ENCODE data around the gene KIRREL1.

The KIRREL1 gene

DNA sequence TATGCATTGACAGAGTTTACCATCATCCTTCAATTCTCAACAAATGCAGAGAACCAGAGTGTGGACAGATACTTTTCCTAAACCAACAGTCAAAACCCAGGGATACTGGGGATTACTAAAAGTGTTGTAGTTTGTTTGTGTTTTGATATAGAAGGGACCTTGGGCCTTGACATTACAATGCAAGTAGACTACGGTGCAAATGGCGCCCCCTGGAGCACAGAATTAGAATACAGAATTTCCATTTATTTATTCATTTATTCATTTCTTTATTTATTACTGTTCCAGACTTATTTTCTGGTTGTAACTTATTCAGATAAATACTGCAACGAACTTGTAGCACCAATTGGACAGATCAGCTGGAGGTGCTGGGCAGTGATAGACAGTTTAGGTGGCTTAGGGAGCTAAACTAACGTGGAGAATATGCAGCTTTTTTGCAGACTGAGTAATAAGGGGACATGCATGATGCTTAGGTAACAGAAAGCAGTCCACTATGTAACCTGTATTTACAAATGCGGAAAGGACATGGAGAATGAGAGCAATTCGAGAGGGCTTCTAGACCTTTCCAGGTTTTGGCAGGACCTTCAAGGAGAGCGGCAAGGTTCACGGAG lies 42.6 kb downstream of the KIRREL1 start:
- DNase-seq (ENCODE audit: low spot score), result no peak

DNA sequence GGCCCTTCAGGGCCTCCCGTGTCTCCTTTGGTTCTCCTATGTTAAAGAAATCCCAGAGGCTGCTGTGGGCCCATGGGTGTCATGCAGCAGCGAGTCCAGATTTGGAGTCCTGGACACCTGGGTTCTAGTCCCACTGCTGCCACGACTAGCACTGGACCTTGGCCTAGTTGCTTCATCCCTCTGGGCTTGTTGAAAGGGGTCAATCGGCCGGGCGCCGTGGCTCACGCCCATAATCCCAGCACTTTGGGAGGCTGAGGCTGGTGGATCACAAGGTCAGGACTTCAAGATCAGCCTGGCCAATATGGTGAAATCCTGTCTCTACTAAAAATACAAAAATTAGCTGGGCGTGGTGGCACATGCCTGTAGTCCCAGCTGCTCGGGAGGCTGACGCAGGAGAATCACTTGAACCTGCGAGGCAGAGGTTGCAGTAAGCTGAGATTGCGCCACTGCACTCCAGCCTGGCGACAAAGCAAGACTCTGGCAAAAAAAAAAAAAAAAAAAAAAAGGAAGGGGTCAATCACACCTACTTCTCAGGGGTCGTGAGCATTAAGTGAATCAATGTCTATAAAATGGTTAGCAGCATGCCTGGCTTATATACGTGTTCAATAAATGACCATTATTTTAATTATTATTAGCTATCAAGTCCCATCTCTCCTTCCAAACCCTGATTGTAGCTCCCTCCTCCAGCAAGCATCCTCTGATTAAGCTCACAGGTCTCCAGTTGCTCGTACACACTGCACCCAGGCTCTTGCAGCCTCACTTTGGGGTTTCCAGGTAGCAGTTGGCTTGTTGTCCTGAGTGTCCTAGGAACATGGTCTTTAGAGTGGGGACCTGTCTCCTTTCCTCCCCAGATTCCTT lies 43.8 kb downstream of the KIRREL1 start:
- DNase-seq (ENCODE audit: low spot score), result no peak

DNA sequence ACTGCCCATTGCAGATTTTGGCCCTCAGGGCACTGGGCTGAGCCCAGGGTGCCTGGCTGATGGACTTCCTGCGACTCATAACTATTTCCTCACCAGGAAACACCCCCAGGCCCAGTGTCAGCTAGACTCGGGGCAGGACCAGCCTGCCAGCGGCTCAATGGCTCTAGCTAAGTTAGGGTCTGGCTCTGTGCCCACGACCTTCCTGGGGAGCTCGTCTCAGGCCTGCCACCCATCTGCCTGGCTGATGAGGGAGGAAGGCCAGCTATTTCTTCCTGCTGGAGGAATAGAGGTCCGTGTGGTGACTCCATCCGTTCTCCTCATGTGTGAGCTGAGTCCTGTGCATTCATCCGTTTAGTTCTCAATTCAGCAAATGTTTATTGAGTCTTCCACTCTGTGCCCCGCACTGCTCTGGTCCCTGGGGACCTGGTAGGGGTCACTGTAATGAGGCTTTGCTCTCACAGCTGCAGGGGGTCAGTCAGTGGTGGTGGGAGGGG lies 44.5 kb downstream of the KIRREL1 start:
- no peak for DNase-seq (ENCODE audit: low spot score)

DNA sequence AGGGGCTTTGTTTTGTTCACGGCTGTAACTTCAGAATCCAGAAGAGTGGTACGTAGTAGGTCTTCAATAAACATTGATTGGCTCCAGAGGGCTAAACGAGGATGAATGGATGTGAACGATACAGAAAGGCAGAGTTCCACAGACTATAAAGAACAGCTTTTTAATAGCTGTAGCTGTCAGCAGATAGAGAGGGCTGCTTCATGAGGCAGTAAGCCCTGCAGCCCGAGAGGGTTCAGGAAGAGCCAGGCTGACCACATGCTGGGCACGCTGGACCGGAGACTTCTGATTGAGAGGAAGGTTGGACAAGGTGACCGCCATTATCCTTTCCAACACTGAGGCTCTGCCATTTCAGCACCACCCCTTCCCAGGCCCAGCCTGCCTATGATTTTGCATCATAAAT lies 45.3 kb downstream of the KIRREL1 start:
- no peak for DNase-seq (ENCODE audit: low spot score)

DNA sequence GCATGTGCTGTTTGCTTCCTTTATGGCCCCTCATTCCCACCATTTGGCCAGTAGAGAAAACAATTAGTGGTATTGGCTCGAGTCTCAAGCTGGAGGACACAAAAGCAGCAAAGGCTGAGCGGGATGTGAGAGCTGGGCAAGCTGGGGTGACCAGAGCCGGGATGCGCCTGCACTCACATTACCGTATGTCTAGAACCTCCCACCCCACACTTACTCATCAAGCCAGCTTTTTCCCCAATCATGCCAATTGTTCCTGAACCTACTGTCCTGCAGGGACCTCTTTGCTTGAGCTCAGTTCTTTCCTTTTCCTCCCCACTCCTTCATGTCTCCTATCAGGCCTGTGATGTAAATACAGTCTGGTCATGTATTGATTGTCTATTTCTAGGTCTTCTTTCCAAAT lies 45.9 kb downstream of the KIRREL1 start:
- DNase-seq (ENCODE audit: low spot score), result no peak

DNA sequence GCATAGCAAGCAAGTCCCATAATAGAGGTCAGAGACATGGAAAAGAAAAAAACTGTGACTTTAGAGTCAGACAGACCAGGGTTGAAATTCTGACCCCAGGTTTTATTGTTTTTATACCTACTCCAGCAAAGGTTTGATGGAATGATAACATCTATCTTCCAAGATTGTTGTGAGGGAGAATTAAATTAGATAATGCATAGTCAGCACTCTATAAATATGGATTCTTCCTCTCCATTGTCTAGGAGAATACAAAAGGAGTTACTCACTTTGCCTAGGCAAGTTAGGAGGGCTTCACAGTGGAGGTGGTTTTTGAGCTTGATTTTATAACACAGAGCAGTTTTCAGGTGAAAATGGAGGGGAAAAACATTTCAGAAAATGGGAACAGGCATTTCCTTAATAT lies 46.9 kb downstream of the KIRREL1 start:
- no peak for DNase-seq (ENCODE audit: low spot score)

DNA sequence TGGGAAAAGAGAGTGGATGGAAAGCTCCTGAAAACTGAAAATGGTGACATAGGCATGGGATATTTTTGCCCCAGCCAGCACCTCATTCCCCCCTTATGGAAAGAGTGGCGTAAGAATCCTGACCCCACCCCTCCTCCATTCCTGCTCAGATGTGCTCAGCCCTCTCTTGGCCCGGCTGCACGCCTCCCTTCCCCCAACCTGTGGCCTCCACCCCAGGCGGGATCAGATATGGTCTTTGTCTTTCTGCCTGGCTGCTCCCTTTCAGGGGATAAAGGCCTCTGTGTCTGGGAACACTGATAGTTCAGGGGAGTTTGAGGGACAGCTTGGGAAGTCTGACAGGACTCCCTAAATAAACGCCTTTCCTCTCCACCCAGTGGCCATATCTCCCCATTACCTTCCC lies 49.8 kb downstream of the KIRREL1 start:
- DNase-seq (ENCODE audit: low spot score), result no peak

DNA sequence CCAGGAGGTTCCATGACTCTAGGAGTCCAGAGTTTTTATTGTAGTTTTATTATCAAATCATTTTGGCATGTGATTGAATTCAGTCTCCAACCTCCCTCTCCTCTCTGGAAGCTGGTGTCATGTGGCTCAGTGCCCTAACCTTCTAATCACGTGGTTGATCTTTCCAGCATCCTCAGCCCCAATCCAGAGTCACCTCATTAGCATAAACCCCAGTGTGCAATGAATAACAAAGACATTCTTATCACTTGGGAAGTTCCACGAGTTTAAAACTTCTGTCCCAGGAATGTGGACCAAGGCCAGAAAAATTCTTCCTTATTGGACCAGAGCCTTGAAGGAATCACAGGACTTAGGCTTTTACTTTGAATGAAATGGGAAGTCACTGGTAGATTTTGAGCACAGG lies 52.2 kb downstream of the KIRREL1 start:
- DNase-seq (ENCODE audit: low spot score), result peak; percentile 76

DNA sequence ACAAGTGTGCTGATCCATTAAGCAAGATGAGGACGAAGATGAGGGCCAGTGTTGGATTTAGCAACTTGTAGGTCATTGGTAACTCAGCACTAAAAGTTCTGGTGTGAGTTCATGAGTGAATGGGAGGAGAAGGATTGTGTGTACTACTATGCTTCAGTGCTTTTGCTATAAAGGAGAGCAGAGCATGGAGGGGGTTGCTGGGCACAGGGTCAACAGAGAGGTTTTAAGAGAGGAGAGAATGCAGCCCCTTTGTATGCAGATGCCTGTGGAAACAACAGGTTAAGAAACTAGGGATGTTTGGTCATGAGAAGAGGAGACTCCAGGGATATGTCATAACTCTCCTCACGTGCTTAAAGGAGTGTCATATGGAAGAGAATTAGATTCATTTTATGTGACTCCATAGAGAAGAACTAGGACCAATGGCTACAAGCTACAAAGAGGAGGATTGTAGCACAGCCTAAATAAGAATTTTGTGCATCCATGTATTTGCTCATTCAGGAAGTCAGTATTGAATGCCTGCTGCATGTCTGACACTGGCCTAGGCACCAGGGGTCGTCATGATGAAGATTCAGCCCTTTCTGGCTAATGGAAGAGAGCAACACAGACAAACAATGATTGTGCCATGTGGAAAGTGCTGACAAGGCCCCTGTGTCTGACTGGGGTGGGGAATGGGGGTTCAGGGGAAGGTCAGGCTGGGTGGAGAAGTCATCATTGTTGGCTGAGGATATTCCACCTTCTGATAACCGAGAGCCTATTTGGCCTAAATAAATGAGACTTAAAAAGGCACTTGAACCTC lies 53.5 kb downstream of the KIRREL1 start:
- no peak for DNase-seq (ENCODE audit: low spot score)

DNA sequence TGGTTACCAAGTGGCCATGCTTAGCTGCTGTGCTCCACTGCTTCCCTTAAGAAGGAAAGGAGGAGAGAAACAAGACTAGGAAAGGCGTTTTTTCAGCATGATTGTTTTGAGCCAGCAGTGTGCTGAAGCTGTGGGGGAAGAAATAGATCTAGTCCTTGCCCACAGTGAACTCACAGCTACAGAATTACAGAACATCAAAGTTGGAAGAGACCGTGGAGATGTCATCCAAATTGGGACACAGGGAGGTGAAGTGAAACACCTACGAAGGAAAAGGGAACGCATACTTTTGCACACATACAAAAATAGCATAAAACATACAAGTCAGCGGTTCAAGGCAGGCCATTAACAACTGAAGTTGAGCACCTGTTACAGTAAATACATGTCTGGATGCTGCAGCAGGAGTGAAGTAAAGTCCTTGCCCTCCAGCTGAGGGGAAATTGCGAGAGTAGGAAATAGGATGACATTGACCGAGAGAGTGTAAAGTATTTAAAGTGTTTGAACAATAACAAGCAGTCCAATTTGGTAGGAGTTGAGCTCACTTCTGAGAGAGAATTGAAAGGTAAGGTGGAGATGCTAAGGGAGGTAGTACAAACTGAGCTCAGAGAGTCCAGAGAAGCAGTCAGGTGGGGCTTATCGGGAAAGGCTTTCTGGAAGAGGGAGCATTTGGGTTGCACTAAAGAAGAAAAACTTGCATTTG lies 55.1 kb downstream of the KIRREL1 start:
- DNase-seq (ENCODE audit: low spot score), result no peak

DNA sequence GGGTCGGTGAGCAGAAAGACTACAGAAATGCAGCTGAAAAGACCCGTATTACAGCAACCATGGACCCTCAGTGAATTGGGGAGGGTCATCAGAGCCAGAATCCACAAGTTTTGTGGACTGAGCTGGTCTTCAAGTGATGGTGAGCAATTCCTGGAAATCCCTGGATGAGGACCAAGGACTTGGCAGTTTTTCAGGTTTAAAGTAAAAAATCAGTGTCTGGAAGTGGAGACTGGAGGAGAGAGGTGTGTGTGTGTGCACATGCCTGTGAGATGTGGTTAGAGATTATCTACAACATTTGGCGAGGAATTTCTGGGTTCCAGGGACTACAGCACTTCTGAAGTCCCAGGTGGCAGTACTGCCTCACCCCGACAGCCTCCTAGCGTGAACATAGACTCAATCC lies 56.4 kb downstream of the KIRREL1 start:
- no peak for DNase-seq (ENCODE audit: low spot score)

DNA sequence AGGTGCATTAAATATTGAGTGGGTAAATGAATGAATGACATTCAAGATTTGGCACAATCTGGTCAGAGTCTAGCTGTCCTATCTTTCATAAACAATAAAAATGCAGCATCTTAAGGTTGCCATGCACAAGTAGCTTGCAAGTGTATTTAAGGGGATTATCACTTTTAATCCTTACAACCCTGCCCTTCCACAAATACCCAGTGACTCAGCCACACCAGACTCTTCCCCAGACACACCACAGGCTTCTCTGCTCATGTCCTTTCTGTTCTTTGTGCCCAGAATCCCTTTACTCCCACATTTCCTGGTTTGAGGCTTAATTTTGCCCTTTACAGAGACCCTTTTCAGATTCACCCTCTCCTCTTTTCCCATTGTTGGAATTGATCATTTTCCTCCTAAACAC lies 59.8 kb downstream of the KIRREL1 start:
- DNase-seq (ENCODE audit: low spot score), result no peak

DNA sequence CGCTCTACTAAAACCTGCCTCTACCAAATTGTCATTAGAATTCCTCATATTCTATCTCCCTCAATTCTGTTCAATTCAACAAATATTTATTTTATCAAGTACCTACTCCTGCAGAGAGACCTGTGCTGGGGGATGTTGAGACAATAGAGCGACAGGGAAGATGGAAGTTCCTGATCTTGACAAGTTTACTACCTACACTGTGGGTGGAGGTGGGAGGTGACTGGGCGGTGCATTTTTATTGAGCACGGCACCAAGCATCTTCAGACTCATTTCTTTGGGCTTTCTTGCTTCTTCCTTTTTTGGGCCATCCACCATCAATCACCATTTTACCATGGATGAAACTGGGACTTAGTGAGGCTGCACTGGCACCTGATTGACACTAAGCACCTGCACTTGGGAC lies 61.3 kb downstream of the KIRREL1 start:
- DNase-seq (ENCODE audit: low spot score), result no peak

DNA sequence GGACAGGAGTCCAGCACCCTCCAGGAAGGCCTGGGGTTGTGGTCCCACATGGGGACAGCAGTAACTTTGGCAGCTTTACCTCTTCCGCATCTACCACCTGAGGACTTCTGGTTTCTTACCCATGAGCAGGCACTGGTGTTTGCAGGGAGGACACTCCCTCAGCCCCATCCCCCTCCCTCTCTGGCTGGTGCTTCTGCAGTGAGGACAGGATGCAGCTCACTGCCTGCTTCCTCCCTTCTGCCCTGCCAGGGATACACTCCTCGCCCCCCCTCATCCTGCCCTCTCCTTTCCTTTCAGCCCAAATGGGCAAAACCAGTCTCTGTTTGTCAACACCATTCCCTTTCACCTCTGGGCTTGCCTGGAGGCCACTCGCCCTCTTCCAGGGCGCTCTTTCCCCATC lies 62.4 kb downstream of the KIRREL1 start:
- no peak for DNase-seq (ENCODE audit: low spot score)

DNA sequence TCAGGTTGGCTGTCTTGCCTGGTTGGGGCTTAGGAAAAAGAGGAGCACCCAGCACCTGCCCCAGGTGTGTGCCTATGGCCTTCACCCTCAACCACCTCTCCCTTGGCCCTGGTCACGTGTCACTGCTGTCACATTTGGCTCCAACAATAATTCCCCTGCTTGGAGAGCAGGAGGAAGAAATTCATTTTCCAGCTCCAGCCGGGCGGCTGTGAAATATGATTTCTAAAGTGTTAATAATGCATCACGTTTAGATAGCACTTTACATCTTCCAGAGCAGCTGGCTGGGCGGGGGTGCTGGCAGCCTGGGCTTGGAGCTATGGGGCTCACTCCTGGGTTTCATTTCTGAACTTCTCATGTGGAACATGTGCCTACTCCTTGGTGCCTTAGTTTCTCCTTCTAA lies 63.1 kb downstream of the KIRREL1 start:
- no peak for DNase-seq (ENCODE audit: low spot score)

DNA sequence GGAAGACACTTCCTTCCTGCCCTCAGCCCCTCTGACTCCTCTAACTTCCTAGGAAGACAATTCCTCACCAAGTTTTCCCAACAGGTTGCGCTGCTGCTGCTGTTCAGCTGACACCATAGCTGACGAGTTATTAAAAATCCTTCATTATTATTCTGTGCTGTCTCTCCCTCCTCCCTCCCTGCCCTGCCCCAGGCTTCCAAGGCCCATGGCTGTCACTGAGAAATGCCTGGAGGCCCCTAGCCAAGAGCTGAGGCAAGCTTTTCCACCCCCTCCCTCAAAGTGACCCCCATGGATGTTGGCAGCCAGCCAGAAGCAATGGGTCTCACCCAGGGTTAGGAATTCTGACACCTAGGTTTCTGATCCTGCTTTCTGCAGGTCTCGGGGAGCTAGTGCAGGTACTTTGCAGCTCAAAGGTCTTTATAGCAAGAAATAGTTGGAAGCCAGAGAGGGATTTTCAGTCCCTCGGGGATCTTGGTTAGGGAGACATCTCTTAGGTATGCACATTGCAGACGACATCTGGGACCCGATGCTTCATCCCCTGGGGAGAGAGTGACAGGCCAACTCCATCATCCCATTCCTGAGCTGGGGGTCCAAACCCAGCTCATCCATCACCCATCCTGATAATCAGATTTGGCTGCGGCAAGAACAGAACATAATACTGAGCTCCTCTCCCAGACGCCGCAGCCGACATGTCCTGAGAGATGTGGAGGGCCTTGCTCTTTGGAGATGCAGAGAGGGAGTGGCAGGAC lies 65.0 kb downstream of the KIRREL1 start:
- DNase-seq (ENCODE audit: low spot score), result no peak

DNA sequence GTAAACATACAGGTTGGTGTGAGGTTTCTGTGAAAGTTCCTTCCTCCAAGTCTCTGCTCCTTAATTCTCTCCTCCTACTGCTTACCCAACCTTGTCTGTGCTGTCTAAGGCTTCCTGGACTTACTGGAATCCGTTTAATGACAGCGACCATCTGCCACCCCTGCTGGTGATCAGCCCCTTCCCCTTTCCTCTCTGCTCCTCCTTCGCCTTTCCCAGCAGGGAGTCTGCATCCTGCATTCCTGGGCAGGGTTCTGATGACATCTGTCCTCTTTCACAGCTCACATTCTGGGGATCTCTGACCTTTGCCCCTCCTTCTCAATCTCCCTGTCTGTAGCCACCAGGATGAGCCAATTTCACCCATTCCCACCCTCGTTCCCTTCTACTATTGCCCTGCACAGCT lies 66.5 kb downstream of the KIRREL1 start:
- no peak for DNase-seq (ENCODE audit: low spot score)

DNA sequence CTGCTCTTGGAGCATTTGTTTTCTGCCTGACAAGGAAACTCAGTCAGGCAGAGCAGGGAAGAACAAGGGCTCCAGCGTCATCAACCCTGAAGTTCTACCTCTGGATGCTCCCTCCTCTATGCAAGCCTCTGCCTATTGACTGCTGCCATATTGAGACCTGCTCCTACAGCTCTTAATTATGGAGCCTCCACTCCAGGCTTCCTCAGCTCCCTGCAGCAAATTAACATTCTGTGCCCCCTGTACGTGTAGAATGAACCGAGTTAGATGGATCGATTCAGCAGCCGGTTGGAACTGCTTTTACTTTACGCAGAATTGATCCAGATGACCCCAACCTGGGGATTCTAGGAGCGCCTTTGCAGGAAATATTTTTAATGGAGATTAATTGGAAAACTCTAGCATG lies 68.7 kb downstream of the KIRREL1 start:
- no peak for DNase-seq (ENCODE audit: low spot score)

DNA sequence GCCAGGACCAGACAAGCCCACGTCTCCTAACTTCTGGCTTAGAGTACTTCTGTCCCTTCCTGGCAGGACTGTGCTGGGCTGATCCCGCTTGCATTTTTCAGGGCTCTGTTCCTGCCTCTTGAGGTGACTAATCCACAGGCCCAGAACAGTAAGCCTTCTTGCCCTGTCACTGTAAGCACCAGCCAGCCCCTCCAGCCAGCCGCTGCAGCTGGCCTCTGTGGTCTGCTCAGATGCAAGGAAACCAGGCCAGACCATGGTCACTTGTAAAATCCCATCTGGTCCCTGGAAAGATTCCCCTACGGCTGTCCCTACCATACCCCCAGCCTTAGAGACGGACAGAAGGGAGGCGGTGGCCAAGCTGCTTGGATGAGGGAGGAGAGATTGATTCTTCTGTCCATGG lies 74.2 kb downstream of the KIRREL1 start:
- peak; percentile 79 for DNase-seq (ENCODE audit: low spot score)

DNA sequence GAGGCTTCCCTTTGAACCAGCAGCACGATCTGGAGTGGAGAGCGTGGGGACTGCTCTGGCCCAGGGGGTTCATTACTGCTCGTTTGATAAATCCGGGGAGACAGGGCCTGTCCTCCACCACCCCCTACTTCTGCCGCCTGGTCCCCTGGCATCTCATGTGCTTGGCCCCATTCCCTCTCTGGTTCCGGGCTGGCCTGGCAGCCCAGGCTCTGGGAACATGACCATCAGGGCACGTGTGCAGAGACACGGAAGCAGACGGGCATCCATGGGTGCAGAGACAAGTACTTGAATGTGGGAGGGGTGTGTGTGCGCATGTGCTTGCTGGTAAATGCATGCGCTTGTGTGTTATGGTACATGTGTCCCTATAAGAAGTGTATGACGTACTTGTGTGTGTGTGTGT lies 75.5 kb downstream of the KIRREL1 start:
- DNase-seq (ENCODE audit: low spot score), result no peak

DNA sequence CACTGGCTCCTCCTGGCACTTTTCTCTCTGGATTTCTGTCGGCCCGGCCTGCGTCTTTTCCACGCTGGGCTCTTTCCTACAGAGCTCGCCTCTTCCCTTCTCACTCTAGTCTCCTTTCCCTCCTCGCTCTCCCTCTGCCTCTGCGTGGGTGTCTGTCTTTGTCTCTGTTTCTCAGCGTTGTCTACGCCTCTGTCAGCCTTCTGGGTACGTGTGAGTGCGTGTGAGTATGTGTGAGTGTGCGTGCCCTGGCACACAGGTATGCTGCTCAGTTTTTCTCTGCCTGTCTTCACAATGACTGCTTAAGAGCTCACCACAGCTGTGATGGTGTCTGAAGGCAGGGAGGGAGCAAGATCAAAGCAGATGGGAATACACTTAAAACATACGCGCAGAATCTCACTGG lies 77.7 kb downstream of the KIRREL1 start:
- DNase-seq (ENCODE audit: low spot score), result no peak

DNA sequence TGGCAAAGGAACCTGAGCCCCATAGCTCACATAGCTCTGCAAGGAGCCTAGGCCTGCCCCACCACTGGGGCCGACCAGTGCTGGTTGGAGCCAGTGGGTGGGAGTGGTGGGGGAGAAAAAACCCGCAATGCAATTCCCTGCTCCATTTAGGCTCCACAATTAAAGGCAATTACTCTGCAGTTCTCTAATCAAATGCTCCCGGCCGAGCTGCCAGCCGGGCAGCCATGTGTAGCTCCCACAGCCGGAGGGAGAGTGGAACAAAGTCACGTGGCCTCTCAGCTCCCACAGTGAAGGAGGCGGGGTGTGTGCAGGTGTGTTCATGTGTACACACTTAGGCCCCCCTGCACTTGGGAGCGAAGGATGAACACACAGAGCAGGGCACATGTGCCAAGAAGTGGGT lies 81.6 kb downstream of the KIRREL1 start:
- DNase-seq (ENCODE audit: low spot score), result no peak

Measured in AG08396 (cell line).